Stimulated activated CD4-positive, alpha-beta T cell treated with anti-CD3 and anti-CD28 coated beads, Interleukin-12 subunit alpha, Interleukin-12 subunit beta, amount 100 ng/mL, for 24 hours (primary cell): ENCODE results near the gene MINDY4.

ENCODE experiments used
- DNase-seq, 2 experiments: peaks; one replicate each; pipeline ENCODE4 v3.0.0-alpha.2; 2020; ENCODE audit warnings: low read depth in 2 of 2

The MINDY4 gene

DNA sequence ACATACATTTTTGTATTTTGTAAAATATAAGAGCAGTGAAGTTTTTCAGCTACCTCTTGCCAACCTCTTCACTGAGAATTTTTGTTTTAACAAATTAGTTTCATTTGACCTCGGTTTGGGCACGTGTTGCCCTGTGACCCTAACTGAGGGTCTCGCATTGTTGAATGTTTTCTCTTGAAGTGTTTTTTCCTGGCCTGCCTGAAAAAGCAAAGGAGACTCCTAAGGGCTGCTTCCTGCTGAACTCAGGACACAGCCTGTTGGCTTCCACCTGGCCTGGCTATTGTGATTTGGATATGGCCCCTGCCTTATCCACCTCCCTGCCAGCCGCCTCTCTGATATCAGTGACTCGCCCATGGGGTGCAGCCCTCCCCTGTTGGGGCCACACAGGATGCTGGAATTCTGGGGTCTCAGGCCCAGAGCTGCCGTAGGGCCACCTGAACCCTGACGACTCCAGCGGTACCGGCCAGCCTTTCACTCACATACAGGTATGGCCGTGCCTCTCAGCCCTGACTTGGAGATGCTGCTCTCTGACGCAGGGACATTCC lies 81.6 kb downstream of the MINDY4 start:
- no peak for DNase-seq

GRCh38 chr7:30853576-30853975 lies 82.4 kb downstream of the MINDY4 start:
- DNase-seq: no peak

- no peak for DNase-seq
Measured at GRCh38 chr7:30855936-30856335, 84.7 kb downstream of the MINDY4 start.

- DNase-seq: no peak
Measured at GRCh38 chr7:30858576-30858975, 87.4 kb downstream of the MINDY4 start.

DNA sequence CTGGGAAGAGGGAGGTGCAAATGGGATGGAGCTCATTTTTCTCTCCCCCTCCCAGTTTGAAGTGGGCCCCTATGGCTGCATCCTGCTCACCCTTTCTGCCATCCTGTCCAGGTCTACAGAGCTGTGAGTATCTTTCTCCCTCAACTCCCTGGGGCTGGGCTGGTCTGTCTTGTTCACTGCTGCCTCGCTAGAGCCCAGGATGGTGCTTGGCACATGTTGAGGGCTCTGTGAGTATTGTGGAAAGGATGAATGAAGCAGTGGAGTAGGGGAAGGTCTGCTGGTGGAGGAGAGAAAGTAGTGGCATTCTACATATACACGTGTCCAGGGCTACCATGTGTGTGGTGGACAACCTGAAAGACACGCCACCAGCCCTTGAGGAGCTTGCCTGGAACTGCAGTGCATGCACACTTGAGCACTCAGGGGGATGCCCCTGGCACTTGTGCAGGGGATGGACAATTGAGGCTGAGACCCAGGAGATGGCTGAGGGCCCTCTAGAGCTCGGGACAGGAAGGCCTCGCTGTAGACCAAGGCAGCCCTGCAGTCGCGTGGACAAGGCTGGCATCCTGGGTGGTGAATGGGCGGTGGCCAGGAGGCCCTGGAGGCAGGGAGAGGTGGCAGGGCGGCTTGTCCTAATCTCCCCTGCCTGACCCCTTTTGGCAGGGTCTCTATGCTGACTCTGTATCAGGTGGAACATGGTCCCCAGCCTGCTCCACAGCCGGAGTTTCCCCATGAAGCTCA lies 88.2 kb downstream of the MINDY4 start:
- no peak for DNase-seq

DNA sequence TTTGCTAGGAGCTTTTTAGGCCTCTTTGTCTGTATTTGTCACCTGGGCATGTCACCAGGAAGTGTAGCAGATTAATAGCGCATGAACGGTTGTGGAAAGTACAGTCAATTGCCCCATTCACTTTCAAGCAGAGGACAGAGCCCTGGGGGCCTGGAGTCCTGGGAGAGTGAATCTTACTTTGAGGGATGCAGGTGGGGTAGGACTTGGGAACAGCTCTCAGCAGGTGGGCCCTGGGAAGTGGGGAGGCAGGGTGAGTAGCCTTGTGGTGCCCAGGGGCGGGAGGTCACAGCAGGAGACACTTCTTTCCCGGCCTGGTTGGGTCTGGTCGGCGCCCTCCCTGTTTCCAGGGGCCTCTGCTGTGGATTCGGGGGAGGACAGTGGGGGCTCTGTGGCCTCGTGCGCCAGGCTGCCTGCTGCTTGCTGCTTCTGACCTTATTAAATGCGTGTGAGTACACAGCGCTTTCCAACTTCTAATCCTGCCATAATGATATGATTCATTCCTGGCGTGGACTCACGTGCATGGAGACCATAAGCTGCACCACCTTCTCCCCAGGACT lies 88.8 kb downstream of the MINDY4 start:
- DNase-seq: no peak

DNA sequence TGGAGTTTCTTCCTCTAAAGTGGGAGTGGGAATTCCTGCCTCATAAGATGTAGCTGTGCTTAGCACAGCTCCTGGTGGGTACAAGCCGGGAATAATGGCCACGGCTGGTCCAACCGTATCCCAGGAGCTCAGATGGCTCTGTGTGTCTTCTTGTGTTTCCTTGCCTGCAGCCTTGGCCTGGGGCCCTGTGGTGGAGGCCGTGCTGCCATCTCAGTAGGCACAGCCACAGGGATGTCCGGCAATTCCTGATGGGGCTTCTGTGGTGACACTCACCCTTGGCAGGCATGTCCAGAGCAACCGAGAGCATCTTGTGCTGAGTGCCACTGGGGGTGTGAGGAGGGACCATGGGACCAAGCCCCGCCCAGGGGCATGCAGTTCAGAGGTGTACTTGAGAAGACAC lies 90.4 kb downstream of the MINDY4 start:
- DNase-seq: no peak

GRCh38 chr7:30862995-30863705 lies 91.9 kb downstream of the MINDY4 start:
- no peak for DNase-seq

- no peak for DNase-seq
Measured at GRCh38 chr7:30863706-30864035, 92.5 kb downstream of the MINDY4 start.

- DNase-seq: no peak
Measured at GRCh38 chr7:30864101-30864500, 92.9 kb downstream of the MINDY4 start.

DNA sequence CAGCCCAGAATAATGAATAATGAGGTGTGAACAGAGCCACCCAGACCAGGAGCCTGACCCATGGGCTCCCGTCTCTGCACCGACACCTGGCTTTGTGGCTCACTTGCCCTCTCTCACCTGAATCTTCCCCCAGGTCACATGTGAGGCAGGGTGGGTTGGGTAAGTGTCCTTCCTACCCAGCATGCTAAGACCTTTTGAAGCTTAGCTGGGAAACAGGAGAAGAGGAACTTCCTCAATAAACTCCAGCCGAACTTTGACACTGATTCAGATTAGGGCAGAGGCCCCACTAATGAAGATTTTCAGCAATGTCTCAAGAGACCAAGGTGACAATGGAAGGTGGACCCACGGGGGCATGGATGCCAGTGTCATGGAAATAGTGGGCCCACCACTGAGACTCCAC lies 93.9 kb downstream of the MINDY4 start:
- DNase-seq: no peak

DNA sequence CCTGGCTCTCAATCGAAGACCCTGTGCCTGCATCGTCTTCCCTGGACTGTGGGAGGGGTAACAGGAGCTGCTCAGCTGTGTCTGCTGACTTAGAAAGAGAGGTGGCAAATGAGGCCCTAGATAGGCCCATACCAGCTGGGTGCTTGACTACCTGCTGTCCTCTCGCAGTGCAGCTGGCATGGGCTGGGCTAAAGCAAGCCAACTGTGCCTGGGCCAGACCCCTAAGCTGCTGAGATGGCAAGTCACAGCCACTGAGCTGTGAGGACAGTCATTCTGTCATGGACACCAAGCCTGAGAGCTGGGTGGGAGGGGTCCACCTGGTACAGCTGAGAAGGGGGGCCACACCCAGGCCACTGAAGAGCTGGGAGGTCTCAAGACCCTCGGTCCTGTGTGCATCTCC lies 94.6 kb downstream of the MINDY4 start:
- no peak for DNase-seq

GRCh38 chr7:30866939-30867338 lies 95.7 kb downstream of the MINDY4 start:
- DNase-seq: no peak

DNA sequence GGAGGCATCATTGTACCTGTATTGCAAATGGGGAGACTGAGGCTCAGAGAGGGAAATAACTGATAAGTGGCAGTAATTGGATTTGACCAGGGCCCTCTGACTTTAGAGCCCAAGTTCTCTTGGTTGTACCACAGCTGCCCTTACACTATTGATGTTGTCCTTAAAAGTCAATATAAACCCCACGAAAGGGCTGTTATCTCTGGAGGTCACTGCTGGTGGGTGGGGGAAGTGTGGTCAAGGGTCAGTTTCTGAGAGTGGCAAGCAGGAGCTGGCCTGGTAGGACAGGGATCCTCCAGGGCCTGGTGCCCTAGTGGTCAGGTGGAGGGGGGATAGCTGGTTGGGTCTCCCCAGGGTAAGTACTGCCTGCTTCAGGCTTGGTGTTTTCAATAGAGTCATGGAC lies 96.3 kb downstream of the MINDY4 start:
- DNase-seq: no peak

DNA sequence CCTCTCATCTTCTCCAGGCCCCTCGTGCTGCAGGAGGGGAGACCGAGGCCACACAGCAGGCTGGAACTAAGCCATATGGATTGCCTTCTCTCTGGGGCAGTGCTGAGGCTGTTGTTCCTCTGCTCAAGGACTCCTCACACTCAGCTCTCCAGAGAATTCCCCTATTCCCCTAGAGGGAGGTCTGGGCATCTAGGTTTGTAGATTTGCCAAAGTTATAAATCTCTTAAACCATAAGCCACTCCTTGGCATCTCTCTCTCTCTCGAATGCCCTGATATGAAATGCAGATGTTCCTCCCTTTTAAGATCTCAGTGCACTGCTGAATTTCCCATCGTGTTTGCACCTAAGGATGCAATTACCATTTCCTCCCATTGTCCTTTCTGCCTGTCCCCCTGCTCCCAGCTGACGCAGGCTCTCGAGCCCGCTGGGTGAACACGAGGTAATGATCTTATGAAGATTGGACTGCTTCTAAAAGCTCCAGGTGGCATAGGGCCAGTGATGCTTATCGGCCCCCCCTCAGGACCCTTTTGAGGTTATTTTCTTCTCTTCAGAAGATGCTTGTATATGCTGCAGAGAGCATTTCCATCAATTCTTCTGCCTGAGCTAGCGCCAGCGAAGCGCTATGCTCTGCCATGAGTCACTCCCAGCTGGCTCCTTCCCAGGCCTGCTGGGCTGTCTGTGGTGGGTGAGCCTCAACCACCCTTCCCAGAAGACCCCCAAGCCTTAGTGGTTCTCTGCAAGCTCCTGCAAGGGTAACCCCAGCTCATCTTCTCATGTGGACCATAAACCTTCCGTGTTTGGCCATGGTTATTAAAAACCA lies 98.8 kb downstream of the MINDY4 start:
- DNase-seq: no peak

DNA sequence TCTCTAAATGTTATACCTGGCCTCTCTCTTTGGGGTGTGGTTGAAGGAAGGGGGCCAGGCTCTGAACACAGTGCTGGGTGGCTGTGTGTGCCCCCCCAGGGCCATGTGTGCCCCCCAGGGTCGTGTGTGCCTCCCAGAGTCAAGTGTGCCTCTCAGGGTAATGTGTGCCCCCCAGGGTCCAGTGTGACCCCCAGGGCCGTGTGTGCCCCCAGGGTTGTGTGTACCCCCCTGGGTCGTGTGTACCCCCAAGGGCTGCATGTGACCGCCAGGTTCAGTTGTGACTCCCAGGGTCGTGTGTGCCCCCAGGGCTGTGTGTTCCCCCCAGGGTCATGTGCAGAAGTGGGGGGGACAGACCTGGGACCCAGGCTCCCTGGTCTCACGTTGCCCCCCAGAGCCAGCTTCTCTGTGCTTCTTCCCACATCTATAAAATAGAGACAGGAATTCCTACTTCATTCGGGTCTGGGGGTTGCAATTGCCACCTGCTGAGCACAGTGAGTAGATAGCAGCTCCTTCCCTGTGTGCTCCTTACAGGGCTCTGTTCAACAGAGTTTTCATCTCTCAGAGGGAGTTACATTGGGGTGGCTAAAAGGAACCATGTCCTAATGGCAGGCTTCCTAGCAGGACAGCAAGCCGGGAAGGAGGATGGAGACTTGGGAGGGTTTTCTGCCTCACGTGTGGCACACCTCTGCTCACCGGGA lies 99.8 kb downstream of the MINDY4 start:
- DNase-seq: no peak

DNA sequence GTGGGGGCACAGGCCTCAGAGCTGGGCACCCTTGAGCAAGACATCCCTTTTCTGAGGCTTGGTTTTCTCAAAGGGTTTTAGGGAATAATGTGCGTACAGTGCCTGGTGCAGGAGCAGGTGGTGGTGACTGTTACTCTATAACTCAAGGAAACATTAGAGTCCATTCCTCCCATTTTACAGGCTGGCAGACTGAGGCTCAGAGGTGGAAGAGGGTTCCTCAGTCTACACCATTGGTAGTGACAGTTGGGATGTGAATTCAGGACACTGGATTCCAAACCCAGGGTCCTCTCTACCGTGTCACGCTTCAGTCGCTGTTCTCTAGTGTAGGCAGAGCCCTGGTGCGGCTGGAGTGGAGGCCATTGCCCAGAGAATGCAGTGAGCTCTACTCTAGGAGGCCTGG lies 100.4 kb downstream of the MINDY4 start:
- no peak for DNase-seq

DNA sequence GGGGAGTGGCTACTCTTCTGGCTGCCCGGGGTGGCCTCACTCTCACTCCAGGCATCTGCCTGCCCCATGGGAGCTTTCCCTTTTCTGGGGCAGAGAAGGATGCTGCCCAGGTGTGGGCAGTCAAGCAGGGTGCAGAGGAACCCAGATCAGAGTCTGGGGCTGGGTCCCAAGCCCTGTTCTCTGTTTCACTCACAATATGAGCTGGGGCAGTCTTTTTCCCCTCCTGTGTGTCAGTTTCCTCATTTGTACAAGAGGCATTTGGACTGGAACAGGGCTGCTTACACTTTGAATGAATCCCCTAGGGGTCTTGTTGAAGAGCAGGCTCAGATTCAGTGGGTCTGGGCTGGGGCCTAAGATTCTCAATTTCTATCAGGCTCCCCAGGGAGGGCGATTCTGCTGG lies 102.0 kb downstream of the MINDY4 start:
- no peak for DNase-seq

DNA sequence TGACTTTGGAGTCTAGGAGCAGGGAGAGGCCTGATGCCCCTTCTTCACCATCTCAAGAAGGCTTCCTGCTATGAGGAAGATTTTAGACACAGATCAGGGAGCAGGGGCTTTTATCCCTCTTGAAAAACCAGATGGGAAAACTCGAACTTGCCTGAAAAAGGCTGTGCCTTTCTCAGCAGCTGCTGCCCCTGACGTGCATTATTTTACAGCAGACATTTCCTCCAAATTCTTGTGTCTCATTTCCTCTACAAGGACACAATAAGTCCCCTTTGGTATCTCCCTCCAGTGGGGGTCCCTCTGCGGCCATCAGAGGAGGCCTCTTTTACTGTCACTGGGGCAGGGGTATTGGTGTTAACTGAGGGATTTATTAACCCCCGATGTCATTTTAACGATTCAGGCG lies 102.4 kb downstream of the MINDY4 start:
- no peak for DNase-seq

DNA sequence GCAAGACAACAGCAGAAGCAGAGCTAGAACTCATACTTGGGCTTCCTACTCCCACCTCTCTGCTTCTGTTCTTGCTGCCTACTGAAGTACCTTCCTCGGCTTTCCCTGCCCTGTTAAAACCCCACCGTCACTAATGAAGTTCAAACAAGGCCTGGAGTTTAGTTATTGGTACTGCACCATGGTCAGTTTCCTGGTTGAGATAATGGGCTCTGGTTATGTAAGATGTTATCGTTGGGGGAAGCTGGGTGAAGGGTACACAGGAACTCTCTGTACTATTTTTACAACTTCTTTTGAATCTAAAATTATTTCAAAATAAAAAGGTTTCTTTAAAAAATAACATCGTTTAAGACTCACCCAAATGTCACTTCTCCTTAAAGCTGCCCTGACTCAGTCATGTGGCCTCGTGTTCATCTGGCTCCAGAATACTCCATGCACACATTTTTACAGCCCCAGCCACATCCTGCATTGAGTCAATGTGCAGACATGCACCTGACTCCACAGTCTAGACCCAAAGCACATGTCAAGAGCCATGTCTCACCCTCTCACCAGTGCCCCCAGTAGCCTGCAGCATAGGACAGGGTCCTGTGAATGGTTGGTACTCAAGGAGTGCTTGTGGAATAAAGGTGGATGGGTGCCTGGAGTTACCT lies 103.6 kb downstream of the MINDY4 start:
- DNase-seq: no peak
